Transverse colon (tissue), 3 donors: ENCODE measurements around the gene VRK2.

ENCODE experiments used
- CTCF ChIP-seq, 5 experiments: fragments of 200-600 bp in 3 of 5; fragments of 450-650 bp in 2 of 5; sonication (generic) in 3 of 5; IDR thresholded peaks; 1 replicate in 2 of 5; 2 replicates in 3 of 5; pipeline ENCODE4 v1.5.1; 2016 to 2017; ENCODE audit warnings: antibody characterized with exemption in 5 of 5, inconsistent platforms in 3 of 5, mild to moderate bottlenecking in 2 of 5, moderate library complexity in 1 of 5
- POLR2A ChIP-seq: fragments of 450-650 bp; IDR thresholded peaks from one replicate; pipeline ENCODE4 v1.6.1; 2016; ENCODE audit warnings: antibody characterized with exemption, mild to moderate bottlenecking, moderate library complexity

- TF ChIP-seq CTCF (IDR thresholded peaks at IDR 0.05), result no peak
- TF ChIP-seq POLR2A, result no peak
Observed at GRCh38 chr2:58156780-58157179, 110.2 kb downstream of the VRK2 start.
